ENCODE results near the gene KNCN. TPM values are rescaled to one million over a fixed set of nuclear protein-coding genes. Genes with fewer than 3 reads are reported as not detected.

Gene KNCN
- total RNA-seq, 1 donor from 2014 or later = not detected

DNA sequence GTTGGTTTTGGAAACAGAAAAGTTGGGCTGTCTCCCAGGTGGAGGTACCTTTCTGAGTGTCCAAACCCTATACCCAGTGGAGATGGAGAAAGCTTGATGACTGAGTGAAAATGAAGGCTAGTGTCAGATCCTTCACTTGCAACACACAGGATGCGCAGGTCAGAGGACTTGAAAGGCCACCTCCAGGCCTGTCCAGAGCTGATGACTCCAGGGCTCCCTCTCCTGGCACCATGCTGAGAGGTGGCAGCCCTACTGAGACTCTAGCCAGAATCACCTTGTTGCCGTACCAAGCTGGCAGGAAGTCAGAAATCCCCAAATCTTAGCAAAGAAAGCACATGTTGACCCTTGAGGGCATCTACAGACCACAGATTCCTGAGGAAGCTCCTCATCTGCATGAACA is 16.4 kb downstream of the KNCN start:
- no peak for DNase-seq (ENCODE audit: extremely low spot score, unreplicated experiment)
- peaks cover 69% of the 10 kb centered on the region for H3K27me3 Mint-ChIP-seq
- no peaks in the 10 kb centered on the region for H3K36me3 Mint-ChIP-seq

GRCh38 chr1:46533179-46533864 is 18.1 kb downstream of the KNCN start:
- Mint-ChIP-seq H3K36me3 (no peaks in the 10 kb centered on the region), H3K4me1 (ENCODE audit: unreplicated experiment) (peaks cover 10% of the 10 kb centered on the region), H3K27me3 (peaks cover 77% of the 10 kb centered on the region), H3K4me3 (peak overlapping the region; percentile 84), H3K27ac (no peak overlapping the region), H3K9me3 (peaks cover 10% of the 10 kb centered on the region)
- no peak for DNase-seq (ENCODE audit: extremely low spot score, unreplicated experiment)
- no peak for TF ChIP-seq CTCF (conservative IDR thresholded peaks at IDR 0.05)

More for the DNA sequence above, 16.4 kb downstream of the KNCN start:
- Mint-ChIP-seq H3K4me1 (ENCODE audit: unreplicated experiment) (no peaks in the 10 kb centered on the region), H3K4me3 (no peak overlapping the region), H3K9me3 (peaks cover 10% of the 10 kb centered on the region), H3K27ac (no peak overlapping the region)
- TF ChIP-seq CTCF (conservative IDR thresholded peaks at IDR 0.05) = peak; percentile 53

DNA sequence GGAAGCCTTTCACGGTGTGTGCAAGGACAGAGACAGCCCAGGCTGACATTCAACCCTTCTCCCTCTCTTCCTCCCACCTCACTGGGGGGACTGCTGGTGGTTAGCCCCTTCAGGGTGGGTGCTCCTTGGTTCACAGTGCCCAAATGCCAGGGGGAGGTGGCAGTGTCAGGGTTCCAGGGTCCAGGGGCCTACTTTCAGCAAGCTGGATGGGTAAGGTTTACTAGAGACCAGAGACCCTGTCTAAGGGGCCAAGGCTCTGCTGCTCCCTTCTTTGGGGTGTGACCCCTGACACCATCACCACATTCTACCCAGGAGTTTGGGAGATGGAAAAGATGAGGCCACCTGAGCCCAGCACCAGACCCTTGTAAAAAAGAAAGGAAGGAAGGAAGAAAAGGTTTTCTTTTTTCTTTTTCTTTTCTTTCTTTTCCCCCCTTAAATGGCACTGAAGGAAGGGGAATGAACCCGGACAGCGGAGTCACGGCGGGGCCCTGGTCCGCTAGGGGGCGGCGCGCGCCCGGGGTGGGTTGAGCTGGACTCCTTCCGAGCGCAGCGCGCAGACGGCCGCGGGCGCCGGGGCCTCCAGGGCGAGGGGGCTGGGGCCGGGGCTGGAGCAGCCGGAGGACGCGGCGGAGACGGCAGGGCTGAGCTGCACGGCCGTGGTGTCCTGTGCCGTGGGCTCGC is 18.8 kb downstream of the KNCN start:
- Mint-ChIP-seq H3K4me3 (peak overlapping the region; percentile 65), H3K27ac (no peak overlapping the region), H3K36me3 (no peaks in the 10 kb centered on the region), H3K27me3 (peaks cover 81% of the 10 kb centered on the region), H3K4me1 (ENCODE audit: unreplicated experiment) (peaks cover 17% of the 10 kb centered on the region), H3K9me3 (peaks cover 10% of the 10 kb centered on the region)
- peak; percentile 85 for TF ChIP-seq CTCF (conservative IDR thresholded peaks at IDR 0.05)
- DNase-seq (ENCODE audit: extremely low spot score, unreplicated experiment) = peak; percentile 82

DNA sequence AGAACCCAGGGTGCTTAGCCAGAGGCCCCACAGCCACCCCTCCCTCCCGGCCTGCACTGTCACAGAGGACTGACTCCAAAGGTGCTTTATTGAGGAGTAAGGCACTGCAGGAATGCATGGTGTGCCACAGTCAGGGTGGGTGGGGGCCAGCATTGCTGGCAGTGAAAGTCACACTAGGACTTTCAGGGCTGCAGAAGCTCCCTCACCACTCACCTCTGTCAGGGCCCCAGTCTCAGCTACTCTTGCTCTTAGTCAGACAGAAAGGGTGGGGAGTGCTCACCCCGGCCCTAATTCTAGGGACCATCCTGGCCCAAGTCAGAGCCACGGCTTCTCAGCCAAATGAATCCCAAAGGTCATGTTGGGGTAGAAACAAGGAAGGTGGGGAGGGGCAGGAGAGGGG is 19.4 kb downstream of the KNCN start:
- Mint-ChIP-seq H3K9me3 (peaks cover 8% of the 10 kb centered on the region), H3K36me3 (no peaks in the 10 kb centered on the region), H3K27me3 (peaks cover 82% of the 10 kb centered on the region), H3K4me1 (ENCODE audit: unreplicated experiment) (peaks cover 18% of the 10 kb centered on the region), H3K27ac (no peak overlapping the region), H3K4me3 (no peak overlapping the region)
- no peak for TF ChIP-seq CTCF (conservative IDR thresholded peaks at IDR 0.05)
- DNase-seq (ENCODE audit: extremely low spot score, unreplicated experiment) = no peak

GRCh38 chr1:46530791-46531409 is 20.5 kb downstream of the KNCN start:
- DNase-seq (ENCODE audit: extremely low spot score, unreplicated experiment) = no peak
- H3K27ac Mint-ChIP-seq = peak overlapping the region; percentile 66
- H3K4me1 Mint-ChIP-seq (ENCODE audit: unreplicated experiment) = peaks cover 21% of the 10 kb centered on the region
- H3K36me3 Mint-ChIP-seq = no peaks in the 10 kb centered on the region
- TF ChIP-seq CTCF (conservative IDR thresholded peaks at IDR 0.05) = peak; percentile 50
- peak overlapping the region; percentile 57 for H3K4me3 Mint-ChIP-seq
- peaks cover 83% of the 10 kb centered on the region for H3K27me3 Mint-ChIP-seq
- H3K9me3 Mint-ChIP-seq = no peaks in the 10 kb centered on the region
